HG03378 (cell line): ENCODE measurements around the gene NCOR2.
"Not testable (repeated sequence)": the region's sequence is repeated elsewhere in the genome, so short reads cannot be mapped to it uniquely, and the experiment has no call there.

Source experiments
- ATAC-seq: cut with Tn5 transposase; IDR thresholded peaks from one replicate; pipeline ENCODE4 v1.9.1; 2021; ENCODE audit warnings: mild to moderate bottlenecking, moderate library complexity; ENCODE audit not compliant: unreplicated experiment

NCOR2 gene

DNA sequence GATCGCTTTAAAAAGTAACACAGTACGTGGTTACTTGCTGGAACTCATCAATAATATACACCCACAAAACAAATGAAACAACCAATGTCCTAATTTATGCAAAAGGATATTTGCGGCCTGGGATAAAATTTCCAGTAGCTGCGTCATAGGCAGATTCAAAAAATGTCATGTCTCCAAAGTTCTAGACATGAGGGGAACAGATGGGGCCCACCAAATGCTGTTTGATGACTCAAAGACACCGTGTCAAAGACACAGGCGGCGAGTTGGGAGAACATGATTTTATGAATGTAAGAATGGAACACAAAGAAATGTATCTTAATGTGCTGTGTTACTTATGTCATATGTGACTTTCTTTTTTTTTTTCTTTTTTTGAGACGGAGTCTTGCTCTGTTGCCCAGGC is 34.3 kb upstream of the NCOR2 start:
- ATAC-seq, result no peak

DNA sequence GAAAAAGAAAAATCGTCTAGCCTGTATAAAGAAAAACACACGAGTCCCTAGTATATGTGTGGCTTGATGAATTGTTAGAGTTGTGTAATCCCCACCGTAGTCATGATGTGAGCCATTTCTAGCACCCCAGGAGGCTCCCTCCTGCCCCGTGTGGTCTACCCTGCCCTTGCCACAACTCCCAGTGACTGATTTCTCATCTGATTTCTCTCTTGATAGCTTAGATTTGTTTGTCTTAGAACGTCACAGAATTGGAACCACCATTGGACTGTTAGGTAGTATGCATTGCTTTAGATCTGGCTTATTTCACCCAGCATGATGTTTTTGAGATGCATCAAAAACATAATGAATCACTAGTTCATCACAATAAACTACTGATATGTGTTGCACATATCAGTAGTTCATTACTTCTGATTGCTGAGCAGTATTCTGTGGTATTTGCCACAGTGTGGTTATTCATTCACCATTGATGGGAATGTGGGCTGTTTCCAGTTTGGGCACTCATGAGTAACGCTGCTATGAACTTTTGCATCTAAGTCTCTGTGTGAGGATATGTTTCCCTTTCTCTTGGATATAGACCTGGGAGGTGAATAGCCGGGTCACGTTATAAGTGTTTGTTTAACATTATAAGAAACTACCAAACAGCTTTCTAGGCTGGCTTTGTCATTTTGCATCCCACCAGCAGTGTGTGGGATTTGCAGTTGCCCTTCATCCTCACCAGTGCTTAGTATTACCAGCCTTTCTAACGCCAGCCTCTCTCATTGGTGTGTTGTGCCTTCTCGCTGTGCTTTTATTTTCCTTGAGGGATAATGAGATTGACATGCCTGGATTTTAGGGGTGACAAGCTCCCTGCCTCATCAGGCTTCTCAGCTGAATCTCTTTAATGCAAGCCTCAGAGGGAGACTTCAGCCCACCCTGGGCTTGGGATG is 31.9 kb upstream of the NCOR2 start:
- no peak for ATAC-seq

DNA sequence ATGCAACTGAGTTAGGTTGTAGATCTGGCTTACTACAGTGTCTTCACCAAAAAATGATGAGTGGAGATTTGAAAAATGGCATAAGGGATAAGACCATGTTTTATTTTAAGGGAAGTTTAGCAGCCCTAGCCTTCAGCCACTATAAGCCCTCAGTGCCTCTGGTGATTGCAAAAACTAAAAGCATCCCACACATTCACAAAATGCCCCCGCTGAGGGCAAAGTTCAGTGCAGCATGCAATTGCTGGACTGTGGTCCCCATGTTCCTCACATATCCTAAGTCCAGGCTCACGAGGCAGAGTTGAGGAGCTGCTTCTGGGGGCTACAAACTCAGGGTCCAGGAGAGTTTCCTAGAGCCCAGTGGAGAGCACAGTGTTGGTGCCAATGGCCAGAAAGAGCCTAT is 29.6 kb upstream of the NCOR2 start:
- no peak for ATAC-seq

DNA sequence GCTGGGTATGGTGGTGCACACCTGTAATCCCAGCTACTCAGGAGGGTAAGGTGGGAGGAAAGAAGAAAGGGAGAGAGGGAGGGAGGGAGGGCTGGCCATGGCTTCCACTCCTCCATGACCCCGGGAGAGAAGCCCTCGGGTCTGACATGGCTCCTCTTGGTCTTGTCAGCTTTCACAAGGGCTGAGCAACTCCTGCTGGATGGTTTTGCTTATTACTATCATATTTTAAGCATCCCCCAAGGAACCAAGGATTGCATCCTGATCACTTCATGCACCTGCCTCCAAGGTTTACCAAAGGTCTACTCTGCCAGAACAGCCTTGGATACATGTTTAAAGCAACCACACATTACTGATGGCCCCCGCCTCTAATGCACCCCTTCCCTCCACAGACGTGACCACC is 28.0 kb upstream of the NCOR2 start:
- no peak for ATAC-seq

DNA sequence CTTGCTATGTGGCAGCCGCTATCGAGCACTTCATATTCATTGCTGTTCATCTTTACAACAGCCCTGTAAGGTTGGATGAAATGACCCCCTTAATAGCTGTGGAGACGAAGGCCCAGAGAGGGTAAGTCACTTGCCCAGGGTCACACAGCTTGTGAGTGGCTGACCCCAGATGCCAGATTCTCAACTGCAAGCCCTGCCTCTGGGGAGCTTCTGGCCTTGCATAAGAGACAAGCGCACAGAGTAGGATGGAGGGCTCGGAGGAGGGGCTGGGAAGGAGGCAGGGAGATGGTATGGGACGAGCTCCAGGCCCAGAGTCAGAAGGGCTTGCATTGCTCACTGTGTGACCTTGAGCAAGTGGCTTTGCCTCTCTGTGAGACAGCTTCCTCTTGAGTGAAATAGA is 27.4 kb upstream of the NCOR2 start:
- ATAC-seq, result no peak

DNA sequence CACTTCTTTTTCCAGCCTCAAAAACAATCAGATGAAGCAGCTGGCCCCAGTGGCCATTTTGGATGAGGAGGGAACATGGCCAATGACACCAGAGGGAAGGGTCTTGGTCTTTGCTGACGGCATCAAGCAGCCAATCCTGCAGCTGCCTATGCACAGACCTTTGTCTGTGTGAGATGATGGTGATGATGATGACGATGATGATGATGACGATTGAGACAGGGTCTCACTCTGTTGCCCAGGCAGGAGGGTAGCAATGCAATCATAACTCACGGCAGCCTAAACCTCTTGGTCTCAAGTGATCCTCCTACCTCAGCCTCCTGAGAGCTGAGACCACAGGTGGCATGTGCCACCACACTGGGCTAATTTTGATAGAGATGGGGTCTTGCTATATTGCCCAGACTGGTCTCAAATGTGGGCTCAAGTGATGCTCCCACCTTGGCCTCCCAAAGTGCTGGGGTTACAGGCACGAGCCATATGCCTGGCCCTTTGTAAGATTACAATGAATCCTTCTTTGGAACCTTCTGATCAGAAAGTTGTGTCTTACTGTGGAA is 26.5 kb upstream of the NCOR2 start:
- no peak for ATAC-seq

DNA sequence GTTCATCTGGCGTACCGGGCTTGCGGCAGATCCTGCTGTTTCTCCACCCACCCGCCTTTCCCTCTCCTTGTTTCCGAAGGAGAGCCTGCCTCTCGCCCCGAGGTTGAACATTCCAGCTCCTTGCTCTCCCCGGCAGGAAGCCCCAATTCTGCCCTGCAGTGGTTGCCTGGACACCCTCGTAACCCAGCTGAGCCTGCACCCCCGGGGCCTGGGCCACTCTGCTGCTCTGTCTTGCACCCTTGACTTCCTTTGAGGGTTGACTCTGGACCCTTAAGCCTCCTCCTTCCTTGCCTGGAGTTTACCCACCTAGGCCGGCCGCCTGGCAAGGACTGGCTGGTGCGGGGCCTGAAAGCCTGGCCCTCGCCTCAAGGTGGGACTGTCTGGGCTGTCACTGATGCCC is 25.8 kb upstream of the NCOR2 start:
- no peak for ATAC-seq

DNA sequence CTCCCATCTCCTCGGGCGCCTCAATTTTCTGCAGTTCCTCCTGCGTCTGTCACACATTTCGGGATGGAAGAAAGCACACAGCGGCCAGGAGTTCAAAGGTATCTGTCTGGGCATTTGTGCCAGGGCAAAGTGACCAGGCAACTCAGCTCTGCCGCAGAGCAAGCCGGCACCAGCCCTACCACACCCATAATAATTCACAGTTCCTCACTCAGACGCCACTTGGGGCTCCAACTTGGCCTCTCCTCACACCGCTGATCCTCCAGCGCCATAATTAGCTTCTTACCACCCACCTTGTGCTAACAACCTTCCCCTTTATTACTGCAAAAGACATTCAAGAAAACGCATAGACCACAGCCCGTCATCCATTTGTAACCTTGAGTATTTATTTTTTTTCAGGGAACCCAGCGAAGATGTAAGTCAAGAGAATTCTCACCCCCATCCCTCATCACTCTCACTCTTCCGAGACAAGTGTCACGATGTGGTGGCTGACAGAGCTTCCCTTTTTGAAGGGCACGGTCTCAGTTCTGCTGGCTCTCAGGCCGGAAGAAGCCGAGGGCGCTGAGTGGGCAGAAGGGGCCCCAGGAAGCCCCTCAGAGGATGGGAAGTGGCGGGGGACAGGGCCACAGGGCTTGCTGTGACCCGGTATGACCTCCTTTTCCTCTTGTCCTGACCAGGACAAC is 25.2 kb upstream of the NCOR2 start:
- no peak for ATAC-seq

DNA sequence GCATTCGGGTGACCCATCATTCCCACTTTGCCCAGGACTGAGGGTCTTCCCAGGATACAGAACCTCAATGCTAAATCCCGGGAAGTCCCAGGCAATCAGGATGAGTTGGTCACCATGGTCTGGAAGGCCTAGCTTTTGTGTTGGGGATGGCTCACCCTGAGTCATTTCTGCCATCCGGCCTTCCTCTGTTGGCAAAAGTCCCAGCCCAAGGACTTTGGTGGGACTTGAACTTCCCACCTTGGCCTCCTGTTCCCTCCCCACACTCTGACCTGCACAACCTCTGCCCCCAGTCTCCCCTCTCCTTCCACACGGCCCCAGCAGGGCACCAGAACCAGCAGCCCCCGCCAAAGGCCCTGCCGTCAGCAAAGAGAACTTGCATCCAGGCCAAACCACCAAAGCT is 24.6 kb upstream of the NCOR2 start:
- no peak for ATAC-seq

DNA sequence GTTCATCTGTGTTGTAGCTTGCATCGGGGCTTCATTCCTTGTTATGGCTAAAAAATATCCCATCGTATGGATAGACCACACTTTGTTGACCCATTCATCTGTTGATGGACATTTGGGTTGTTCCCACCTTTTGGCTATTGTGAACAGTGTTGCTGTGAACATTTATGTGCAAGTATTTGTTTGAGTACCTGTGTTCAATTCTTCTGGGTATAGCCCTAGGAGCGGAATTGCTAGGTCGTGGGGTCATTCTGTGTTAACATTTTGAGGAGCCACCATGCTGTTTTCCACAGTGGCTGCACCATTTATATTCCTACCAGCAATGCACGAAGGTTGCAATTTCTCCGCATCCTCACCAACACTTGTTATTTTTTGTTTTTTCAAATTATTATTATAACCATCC is 23.0 kb upstream of the NCOR2 start:
- no peak for ATAC-seq

DNA sequence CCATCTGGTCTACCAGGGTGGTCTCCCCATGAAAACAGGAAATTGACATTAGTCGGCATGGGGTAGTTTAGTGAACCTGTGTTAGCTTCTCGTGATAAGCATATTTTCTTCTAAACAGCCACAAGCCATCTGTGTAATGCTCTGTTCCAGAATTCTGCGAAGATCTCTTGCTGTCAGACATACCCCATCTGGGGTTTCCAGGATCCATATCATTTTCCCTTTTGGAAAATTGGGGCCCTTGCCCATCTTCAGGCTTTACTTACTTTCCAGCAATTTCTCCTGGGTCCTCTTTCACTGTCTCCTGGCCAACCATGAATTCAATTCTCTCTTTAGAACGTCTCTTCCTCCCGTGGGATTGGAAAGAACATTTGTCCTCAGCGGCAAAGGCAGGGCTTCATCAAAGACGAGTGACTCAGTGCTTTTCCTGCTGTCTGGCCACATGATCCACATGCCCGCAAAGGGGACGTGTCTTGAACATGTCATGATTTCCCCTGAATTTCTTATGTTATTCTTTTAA is 21.4 kb upstream of the NCOR2 start:
- no peak for ATAC-seq

DNA sequence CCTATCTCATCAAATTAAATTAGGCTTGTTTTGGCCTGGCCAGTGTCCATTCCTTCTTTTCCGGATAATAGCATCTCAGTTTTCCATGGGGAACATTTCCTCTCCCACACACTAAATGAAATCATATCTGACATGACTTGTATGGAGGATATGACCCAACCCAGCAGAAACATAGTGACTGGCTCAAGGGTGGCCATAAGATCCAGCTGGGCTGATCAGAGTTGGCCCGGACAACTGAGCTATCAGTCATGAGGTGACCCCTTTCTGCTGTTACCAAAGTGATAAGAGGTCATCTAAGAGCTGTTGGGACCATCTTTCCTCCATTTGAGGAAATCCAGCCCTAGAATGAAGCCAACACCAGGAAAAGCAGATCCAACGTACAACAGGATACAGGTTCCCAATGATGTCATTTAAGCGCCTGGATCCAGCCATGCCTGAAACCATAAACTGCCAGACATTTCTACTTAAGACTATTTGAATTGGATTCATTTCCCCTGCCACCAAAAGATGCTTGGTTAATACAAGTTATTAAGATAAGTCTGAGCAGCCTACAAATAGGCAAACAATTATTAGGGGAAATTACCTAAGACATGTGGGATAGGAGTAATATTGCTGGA is 20.7 kb upstream of the NCOR2 start:
- no peak for ATAC-seq

DNA sequence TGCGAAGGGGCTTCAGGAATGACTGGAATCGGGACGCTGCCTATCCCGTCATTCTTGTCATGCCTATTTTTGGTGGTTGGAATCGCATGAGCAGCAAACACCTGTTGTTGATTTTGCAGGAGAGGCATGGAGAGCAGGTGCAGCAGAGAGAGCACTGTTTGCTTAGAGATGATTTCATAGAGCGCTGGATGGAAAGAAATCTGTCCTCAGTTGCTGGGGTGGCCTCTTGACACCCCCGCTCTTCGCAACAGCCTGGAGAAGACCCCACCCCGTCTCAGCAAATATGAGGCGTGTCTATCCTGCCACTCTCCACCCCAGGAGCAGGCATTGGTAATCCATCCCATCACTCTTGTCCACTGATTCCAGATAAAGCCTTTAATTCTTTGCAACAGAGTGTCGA is 19.3 kb upstream of the NCOR2 start:
- ATAC-seq, result no peak

DNA sequence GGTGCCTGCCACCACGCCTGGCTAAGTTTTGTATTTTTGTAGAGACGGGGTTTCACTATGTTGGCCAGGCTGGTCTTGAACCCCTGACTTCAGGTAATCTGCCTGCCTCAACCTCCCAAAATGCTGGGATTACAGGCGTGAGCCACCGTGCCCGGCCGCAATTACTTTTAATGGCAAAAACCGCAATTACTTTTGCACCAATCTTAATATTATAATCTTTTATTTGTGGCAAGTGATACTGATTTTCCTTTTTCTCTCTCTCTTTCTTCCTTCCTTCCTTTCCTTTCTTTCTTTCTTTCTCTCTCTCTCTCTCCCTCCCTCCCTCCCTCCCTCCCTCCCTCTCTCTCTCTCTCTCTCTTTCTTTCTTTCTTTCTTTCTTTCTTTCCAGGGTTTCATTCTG is 17.1 kb upstream of the NCOR2 start:
- not testable (repeated sequence) for ATAC-seq

DNA sequence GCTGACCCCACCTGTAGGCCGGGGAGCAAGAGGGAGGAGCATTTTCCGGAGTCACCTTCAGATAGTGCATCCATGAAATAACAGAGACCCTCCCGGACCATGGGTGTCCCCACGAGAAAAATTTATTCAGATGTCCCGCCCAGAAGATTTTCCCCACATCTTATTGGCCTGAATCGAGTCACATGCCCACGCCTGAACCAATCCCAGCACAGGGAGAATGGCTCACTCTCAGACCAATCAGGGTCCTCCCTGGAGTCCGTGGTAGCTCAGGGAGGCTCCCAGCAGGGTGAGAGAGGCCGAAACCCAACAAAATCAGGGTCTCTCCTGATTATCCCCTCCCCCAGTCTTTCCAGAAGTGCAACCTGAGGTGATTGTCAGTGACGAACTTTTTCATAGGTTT is 16.4 kb upstream of the NCOR2 start:
- ATAC-seq, result no peak

DNA sequence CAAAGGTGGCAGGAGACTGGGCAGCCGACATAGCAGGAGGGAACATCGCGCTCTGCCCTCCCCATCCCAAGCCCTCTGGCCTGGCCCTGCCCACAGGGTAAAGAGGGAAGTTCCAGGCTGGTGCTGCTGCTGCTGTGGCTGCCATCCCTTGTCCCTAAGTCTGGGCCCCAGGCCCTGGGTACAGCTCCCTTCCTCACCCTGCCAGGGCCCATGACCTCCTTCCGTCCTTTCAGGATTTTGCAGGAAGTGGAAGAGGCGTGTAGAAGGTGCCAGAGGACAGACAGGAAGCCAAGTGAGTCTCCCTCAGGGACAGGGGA is 14.7 kb upstream of the NCOR2 start:
- no peak for ATAC-seq

DNA sequence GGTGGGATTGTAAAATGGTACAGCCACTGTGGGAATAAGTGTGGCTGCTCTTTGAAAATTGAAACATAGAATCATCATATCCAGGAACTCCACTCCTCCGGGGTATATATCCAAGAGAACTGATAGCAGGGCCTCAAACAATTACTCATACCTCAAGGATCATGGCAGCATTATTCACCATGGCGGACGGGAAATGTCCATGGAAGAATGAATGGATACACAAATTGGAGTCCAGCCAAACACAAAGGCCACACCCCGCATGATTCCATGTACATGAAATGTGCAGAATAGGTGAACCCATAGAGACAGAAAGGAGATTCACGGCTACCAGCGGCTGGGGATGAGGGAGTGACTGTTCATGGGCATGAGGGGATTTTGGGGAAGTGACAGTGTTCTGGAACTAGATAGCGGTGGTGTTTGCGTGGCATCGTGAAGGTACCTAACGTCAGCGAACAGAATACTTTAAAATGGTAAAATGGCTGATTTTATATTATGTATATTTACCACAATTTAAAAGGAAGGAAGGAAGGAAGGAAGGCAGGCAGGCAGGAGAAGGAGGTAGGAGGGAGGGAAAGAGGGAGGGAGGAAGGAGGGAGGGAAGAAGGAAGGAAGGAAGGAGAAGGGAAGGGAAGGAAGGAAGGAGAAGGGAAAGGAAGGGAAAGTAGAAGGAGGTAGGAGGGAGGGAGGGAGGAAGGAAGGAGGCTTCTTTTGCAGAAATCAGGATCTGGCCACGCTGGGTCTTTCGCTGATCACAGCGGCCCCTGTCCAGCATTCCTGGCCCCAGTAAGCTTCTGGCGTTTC is 14.1 kb upstream of the NCOR2 start:
- no peak for ATAC-seq

DNA sequence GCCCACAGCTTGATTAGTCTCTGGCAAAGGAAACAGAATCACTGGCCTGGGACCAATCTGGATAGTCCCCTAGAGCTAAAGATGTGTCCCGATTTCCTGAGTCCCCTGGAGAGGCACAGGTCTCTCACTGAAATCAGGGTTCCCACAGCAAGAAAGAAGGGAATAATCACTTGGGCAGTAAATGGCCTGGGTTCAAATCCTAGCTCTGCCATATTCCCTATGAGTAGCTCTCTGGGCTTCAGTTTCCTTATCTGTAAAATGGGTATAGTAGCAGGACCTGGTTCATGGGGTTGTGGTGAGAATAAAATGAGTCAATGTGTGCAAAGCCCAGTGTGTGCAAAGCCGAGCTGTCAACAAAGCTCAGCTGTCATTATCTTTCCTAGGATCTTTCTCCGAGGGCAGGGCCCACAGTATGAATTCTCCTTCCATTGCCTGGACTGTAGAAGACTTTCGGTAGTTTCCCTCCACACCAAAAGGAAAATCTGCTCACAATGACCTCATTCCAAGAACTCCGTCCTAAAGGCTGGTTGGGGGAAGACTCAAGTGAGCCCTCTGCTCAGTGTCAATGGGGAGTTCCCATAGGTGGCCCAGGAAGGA is 12.6 kb upstream of the NCOR2 start:
- no peak for ATAC-seq

DNA sequence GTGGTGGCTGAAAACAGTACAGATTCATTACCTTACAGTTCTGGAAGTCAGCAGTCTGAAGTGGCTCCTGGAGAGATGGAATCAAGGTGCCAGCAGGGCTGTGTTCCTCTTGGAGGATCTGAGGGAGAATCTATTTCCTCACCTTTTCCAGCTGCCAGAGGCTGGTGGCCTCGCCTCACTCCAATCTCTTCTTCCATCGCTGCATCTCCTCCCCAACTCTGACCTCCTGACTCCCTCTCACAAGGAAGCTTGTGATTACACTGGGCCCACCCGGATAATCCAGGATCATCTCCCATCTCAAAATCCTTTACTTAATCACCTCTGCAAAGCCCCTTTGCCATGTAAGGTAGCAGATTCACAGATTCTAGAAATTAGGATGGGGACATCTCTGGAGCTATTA is 11.4 kb upstream of the NCOR2 start:
- ATAC-seq, result no peak

DNA sequence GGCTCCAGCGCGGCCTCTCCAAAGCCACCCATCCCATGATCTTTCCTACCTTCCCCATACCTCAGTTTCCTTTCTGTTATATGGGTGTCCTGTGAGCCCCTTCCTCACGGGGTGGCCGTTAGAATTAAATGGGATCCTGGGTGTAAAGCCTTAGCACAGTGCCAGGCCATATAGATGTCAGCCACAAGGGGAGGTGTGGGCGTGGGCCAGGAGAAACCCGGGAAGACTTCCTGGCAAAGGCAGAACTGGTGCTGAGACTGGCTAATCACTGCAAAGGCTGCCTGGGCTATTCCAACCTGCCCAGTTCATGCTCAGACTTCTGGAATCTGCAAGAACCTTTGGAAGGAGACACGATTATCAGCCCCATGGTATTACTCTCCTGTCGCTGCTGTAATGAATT is 11.0 kb upstream of the NCOR2 start:
- ATAC-seq, result no peak
